KMS-11 (cell line): ENCODE data around the gene PLCH1.

Source experiments
- H2AFZ ChIP-seq: fragments of 200-600 bp; sonication (generic); 2 replicates; pipeline ENCODE4 v1.6.1; 2016; ENCODE audit warnings: antibody characterized with exemption, mixed run types, low read depth
- H3K27ac ChIP-seq: fragments of 200-600 bp; sonication (generic); 2 replicates; pipeline ENCODE4 v1.6.1; 2016; ENCODE audit warnings: mild to moderate bottlenecking, mixed run types
- H3K27me3 ChIP-seq: fragments of 200-600 bp; sonication (generic); 2 replicates; pipeline ENCODE4 v1.6.1; 2017; ENCODE audit warnings: mild to moderate bottlenecking, low read depth, mixed run types, moderate library complexity; ENCODE audit not compliant: insufficient read depth
- H3K36me3 ChIP-seq: fragments of 200-600 bp; sonication (generic); 2 replicates; pipeline ENCODE4 v1.6.1; 2017; ENCODE audit warnings: mild to moderate bottlenecking, mixed run types; ENCODE audit not compliant: insufficient read depth
- H3K4me1 ChIP-seq: fragments of 200-600 bp; sonication (generic); 2 replicates; pipeline ENCODE4 v1.6.1; 2016; ENCODE audit warnings: mild to moderate bottlenecking, low read depth, mixed run types; ENCODE audit not compliant: poor library complexity, severe bottlenecking
- H3K4me2 ChIP-seq: fragments of 200-600 bp; sonication (generic); 2 replicates; pipeline ENCODE4 v1.7.0; 2016; ENCODE audit warnings: mild to moderate bottlenecking, mixed run types
- H3K4me3 ChIP-seq: fragments of 200-600 bp; sonication (generic); IDR thresholded peaks from 2 replicates; pipeline ENCODE4 v1.6.1; 2017; ENCODE audit warnings: low read depth, low read length, mixed read lengths; ENCODE audit not compliant: insufficient read depth
- H3K79me2 ChIP-seq: fragments of 200-600 bp; sonication (generic); 2 replicates; pipeline ENCODE4 v1.6.1; 2016; ENCODE audit warnings: low read depth, mixed run types; ENCODE audit not compliant: insufficient read depth
- H3K9ac ChIP-seq: fragments of 200-600 bp; sonication (generic); 2 replicates; pipeline ENCODE4 v1.6.1; 2016; ENCODE audit warnings: mild to moderate bottlenecking, mixed run types
- H4K20me1 ChIP-seq: fragments of 200-600 bp; sonication (generic); 2 replicates; pipeline ENCODE4 v1.6.1; 2016; ENCODE audit warnings: mild to moderate bottlenecking, mixed run types; ENCODE audit not compliant: insufficient read depth
- TF ChIP-seq, protein P1 (sequence below): fragments of 200-600 bp; sonication (generic); conservative IDR thresholded peaks from 2 replicates; pipeline ENCODE4 v1.6.1; 2017; ENCODE audit warnings: low read depth, mild to moderate bottlenecking, antibody characterized with exemption, low read length, moderate library complexity, mixed read lengths

The PLCH1 gene

DNA sequence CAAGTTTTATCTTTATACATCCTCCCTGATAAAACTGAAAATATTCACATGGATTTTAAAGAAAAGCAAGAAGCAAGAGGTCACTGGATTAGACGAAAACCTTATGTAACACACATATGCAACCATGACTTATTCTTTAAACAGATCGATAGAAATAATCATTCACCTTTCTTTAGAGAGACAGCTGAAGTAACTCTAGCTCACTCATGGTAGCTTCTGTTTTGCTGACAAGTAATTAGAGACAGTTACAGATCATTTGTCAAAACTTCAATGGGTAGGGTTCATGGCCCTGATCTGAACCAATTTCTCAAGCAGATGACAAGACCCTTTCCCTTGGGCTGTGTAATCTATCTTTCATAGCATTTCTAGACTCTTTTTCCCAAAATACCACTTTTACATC is 74.5 kb downstream of the PLCH1 start:
- Histone ChIP-seq H3K27me3 (no peaks in the 10 kb centered on the region), H3K4me3 (no peak overlapping the region), H4K20me1 (no peaks in the 10 kb centered on the region), H3K36me3 (no peaks in the 10 kb centered on the region), H3K4me2 (no peak overlapping the region), H3K9ac (no peak overlapping the region), H2AFZ (no peak overlapping the region), H3K4me1 (no peaks in the 10 kb centered on the region), H3K27ac (no peak overlapping the region), H3K79me2 (no peaks in the 10 kb centered on the region)
- TF ChIP-seq, protein P1, sequence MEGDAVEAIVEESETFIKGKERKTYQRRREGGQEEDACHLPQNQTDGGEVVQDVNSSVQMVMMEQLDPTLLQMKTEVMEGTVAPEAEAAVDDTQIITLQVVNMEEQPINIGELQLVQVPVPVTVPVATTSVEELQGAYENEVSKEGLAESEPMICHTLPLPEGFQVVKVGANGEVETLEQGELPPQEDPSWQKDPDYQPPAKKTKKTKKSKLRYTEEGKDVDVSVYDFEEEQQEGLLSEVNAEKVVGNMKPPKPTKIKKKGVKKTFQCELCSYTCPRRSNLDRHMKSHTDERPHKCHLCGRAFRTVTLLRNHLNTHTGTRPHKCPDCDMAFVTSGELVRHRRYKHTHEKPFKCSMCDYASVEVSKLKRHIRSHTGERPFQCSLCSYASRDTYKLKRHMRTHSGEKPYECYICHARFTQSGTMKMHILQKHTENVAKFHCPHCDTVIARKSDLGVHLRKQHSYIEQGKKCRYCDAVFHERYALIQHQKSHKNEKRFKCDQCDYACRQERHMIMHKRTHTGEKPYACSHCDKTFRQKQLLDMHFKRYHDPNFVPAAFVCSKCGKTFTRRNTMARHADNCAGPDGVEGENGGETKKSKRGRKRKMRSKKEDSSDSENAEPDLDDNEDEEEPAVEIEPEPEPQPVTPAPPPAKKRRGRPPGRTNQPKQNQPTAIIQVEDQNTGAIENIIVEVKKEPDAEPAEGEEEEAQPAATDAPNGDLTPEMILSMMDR, result no peak

DNA sequence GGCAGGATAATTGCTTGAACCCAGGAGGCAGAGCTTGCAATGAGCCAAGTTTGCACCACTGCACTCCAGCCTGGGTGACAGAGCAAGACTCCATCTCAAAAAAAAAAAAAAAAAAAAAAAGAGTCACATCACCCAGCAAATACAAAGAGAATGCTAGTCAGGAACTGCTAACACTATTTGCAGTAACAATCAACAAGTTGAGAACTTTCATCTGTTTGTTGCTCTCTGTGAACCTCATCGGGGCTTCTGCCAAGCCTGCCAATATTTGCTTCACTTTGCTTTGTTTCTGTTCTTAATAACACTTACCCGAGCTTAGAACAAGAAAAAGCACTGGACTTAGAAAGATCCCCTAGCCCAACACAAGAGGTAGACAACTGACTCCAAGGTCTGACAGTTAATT is 76.9 kb downstream of the PLCH1 start:
- Histone ChIP-seq H3K36me3 (no peaks in the 10 kb centered on the region), H3K4me2 (no peak overlapping the region), H4K20me1 (no peaks in the 10 kb centered on the region), H3K27me3 (no peaks in the 10 kb centered on the region), H3K4me1 (no peaks in the 10 kb centered on the region), H3K4me3 (no peak overlapping the region), H2AFZ (no peak overlapping the region), H3K79me2 (no peaks in the 10 kb centered on the region), H3K27ac (no peak overlapping the region), H3K9ac (no peak overlapping the region)
- TF ChIP-seq, protein P1, result no peak

DNA sequence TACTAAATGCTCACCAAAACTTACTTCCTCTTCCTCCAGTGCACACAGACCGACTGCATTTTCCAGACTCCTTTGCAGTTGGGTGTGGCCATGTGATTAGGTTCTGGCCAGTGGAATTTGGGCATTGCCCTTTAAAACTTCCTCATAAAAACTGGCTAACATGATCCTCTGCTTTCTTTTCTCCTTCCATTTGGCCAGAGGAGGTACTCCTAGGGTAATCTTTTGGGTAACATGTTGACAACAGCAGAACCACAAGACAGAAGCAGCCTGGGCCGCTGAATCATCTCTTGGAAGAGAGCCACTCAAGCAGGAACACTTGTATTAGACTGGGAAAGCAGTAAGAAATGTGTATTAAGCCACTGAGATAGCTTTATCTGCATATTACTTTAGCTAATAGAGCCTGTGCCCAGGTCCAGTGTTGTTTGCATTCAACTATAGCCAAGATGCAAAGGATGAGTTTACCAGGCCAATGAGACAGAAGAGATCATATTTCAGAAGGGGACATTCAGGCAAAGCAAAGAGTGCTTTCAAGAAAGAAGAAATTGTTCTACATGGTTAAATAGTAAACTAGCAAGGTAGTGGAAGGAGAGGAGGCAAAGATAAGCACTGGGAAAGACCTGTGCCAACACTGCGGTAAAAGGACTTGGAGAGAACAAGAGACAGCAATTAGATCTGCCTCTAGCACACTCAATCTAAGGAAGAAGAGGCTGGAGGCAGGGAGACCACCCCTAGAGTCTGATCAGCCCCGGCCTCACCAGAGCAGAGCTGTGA is 79.8 kb downstream of the PLCH1 start:
- Histone ChIP-seq H3K79me2 (no peaks in the 10 kb centered on the region), H2AFZ (no peak overlapping the region), H3K27ac (no peak overlapping the region), H3K4me1 (no peaks in the 10 kb centered on the region), H3K27me3 (no peaks in the 10 kb centered on the region), H3K4me2 (no peak overlapping the region), H4K20me1 (no peaks in the 10 kb centered on the region), H3K9ac (no peak overlapping the region), H3K36me3 (no peaks in the 10 kb centered on the region), H3K4me3 (no peak overlapping the region)
- TF ChIP-seq, protein P1, result no peak

DNA sequence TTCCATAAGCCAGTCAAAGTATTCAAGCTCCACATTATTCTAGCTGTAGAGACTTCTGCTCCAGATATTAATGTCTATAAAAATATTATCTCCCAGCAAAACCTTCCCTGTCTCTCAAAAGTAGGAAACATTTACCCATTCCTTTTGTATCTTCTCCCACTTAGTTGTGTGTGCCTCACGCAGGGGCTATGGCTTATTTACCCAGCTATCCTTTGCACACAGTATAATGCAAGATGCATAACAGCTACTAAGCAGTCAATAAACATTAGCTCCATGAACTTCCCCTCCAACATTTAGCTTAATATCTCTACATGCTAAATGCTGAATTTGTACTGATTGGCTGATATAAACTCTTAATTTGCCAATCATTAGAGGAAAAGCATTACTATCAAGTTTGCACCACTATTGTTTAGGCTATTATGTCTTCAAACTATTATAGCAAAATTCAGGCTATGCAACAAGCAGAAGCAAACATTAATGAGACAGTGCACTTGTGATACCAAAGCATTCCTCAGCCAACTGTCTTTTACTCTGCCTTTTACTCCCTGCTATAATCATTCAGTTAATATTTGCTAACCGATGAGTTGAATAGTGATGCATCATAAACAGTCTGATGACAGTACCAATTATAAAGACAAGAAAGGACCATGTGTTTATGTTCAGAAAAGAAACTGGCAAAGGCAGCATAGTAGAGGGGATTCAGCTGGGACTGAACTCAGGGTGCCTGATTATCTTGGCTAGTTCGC is 81.2 kb downstream of the PLCH1 start:
- Histone ChIP-seq H3K4me3 (no peak overlapping the region), H3K79me2 (no peaks in the 10 kb centered on the region), H4K20me1 (no peaks in the 10 kb centered on the region), H3K9ac (no peak overlapping the region), H3K27me3 (no peaks in the 10 kb centered on the region), H2AFZ (no peak overlapping the region), H3K4me1 (no peaks in the 10 kb centered on the region), H3K27ac (no peak overlapping the region), H3K36me3 (no peaks in the 10 kb centered on the region), H3K4me2 (no peak overlapping the region)
- TF ChIP-seq, protein P1, result no peak
